ENCODE measurements around the gene MOGAT1.
"Not testable (repeated sequence)": the region's sequence is repeated elsewhere in the genome, so short reads cannot be mapped to it uniquely, and the experiment has no call there.

Gene MOGAT1

DNA sequence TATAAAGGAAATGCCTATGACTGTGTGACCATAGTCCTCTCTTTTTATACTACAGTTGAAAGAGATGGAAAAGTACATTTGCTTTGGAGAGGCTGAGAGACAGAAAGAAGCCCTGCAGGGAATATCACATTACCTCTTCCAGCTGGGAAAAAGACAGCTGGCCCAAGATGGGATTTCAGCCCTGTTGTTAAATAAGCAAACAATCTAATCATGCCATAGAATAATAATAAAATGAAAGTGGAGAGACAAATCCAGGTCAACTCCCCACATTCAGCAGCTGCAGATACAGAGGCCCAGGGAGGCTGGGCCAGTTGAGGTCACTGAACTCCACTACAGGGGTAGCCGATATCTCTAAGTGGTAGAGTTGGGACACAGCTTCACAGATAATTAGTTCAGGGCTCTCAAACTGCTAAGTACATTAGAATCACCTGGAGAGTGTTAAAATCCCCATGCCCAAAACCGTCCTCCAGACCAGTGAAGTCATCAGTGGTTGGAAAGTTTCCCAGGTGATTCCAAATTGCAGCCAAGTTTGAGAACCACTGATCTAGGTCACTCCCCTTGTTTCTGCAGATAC, 81.9 kb downstream of the MOGAT1 start:
- no peaks in the 10 kb centered on the region for H3K27me3 ChIP-seq (ENCODE audit: insufficient read depth, low read depth)
- no peaks in the 10 kb centered on the region for H3K36me3 ChIP-seq (ENCODE audit: insufficient read depth)
- no peaks in the 10 kb centered on the region for H4K20me1 ChIP-seq (ENCODE audit: insufficient read depth)
- TF ChIP-seq, protein P1, sequence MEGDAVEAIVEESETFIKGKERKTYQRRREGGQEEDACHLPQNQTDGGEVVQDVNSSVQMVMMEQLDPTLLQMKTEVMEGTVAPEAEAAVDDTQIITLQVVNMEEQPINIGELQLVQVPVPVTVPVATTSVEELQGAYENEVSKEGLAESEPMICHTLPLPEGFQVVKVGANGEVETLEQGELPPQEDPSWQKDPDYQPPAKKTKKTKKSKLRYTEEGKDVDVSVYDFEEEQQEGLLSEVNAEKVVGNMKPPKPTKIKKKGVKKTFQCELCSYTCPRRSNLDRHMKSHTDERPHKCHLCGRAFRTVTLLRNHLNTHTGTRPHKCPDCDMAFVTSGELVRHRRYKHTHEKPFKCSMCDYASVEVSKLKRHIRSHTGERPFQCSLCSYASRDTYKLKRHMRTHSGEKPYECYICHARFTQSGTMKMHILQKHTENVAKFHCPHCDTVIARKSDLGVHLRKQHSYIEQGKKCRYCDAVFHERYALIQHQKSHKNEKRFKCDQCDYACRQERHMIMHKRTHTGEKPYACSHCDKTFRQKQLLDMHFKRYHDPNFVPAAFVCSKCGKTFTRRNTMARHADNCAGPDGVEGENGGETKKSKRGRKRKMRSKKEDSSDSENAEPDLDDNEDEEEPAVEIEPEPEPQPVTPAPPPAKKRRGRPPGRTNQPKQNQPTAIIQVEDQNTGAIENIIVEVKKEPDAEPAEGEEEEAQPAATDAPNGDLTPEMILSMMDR (conservative IDR thresholded peaks at IDR 0.05; ENCODE audit: low read depth, low read length) = no peak
- no peak overlapping the region for H3K9ac ChIP-seq
- no peaks in the 10 kb centered on the region for H3K4me1 ChIP-seq (ENCODE audit: low read depth, poor library complexity, severe bottlenecking)
- no peak overlapping the region for H2AFZ ChIP-seq (ENCODE audit: low read depth)
- no peak overlapping the region for H3K27ac ChIP-seq
- H3K79me2 ChIP-seq (ENCODE audit: insufficient read depth, low read depth) = no peaks in the 10 kb centered on the region
- no peak overlapping the region for H3K4me2 ChIP-seq
- H3K4me3 ChIP-seq (IDR thresholded peaks at IDR 0.05; ENCODE audit: insufficient read depth, low read depth, low read length) = no peak overlapping the region

GRCh38 chr2:222754324-222754930, 83.0 kb downstream of the MOGAT1 start:
- no peak overlapping the region for H3K4me2 ChIP-seq
- TF ChIP-seq, protein P1 (conservative IDR thresholded peaks at IDR 0.05; ENCODE audit: low read depth, low read length) = no peak
- no peaks in the 10 kb centered on the region for H3K4me1 ChIP-seq (ENCODE audit: low read depth, poor library complexity, severe bottlenecking)
- H3K9ac ChIP-seq = no peak overlapping the region
- H3K27me3 ChIP-seq (ENCODE audit: insufficient read depth, low read depth) = no peaks in the 10 kb centered on the region
- H3K36me3 ChIP-seq (ENCODE audit: insufficient read depth) = no peaks in the 10 kb centered on the region
- H3K79me2 ChIP-seq (ENCODE audit: insufficient read depth, low read depth) = no peaks in the 10 kb centered on the region
- no peaks in the 10 kb centered on the region for H4K20me1 ChIP-seq (ENCODE audit: insufficient read depth)
- H3K4me3 ChIP-seq (IDR thresholded peaks at IDR 0.05; ENCODE audit: insufficient read depth, low read depth, low read length) = no peak overlapping the region
- no peak overlapping the region for H3K27ac ChIP-seq
- H2AFZ ChIP-seq (ENCODE audit: low read depth) = no peak overlapping the region

DNA sequence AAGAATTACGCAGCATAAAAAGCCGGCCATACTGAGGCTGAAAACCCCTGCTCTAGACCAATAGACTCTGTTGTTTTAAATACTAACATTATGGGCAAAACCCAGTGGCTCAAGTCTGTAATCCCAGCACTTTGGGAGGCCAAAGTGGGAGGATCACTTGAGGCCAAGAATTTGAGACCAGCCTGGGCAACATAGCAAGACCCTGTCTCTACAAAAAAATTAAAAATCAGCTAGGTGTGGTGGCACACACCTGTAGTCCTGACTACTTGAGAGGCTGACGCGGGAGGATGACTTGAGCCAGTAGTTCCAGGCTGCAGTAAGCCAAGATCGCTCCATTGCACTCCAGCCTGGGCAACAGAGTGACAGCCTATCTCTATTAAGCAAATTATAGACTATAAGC, 84.1 kb downstream of the MOGAT1 start:
- not testable (repeated sequence) for H3K79me2 ChIP-seq (ENCODE audit: insufficient read depth, low read depth); H3K9ac ChIP-seq; H3K36me3 ChIP-seq (ENCODE audit: insufficient read depth); H3K27ac ChIP-seq; H3K27me3 ChIP-seq (ENCODE audit: insufficient read depth, low read depth); H3K4me1 ChIP-seq (ENCODE audit: low read depth, poor library complexity, severe bottlenecking); H4K20me1 ChIP-seq (ENCODE audit: insufficient read depth); H3K4me2 ChIP-seq; H2AFZ ChIP-seq (ENCODE audit: low read depth); H3K4me3 ChIP-seq (IDR thresholded peaks at IDR 0.05; ENCODE audit: insufficient read depth, low read depth, low read length)

DNA sequence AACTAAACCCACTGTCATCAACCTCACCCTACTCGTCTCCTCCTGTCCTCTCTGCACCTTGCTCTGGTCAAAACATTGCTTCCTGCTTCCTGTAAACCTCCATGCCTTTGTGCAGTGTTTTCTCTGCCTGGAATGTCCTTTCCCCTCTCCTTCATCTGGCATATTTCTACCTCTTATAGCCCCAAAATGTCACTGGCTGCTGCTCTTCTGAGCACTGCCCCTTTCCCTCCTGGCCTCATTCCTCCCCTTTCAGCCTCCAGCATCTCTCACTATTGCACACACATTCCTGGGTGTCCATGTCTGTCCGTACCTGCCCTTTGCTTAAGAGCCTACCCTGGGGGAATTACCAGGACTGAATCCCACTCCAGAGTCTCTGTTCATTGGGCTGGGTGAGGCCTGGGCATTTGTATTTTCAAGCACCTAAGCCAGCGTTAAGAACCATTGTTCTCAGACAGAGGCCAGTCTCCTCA, 84.9 kb downstream of the MOGAT1 start:
- no peaks in the 10 kb centered on the region for H3K27me3 ChIP-seq (ENCODE audit: insufficient read depth, low read depth)

More for the DNA sequence above, 84.9 kb downstream of the MOGAT1 start:
- Histone ChIP-seq H3K4me3 (IDR thresholded peaks at IDR 0.05; ENCODE audit: insufficient read depth, low read depth, low read length) (no peak overlapping the region), H3K4me2 (no peak overlapping the region), H3K4me1 (ENCODE audit: low read depth, poor library complexity, severe bottlenecking) (no peaks in the 10 kb centered on the region), H3K79me2 (ENCODE audit: insufficient read depth, low read depth) (no peaks in the 10 kb centered on the region), H4K20me1 (ENCODE audit: insufficient read depth) (no peaks in the 10 kb centered on the region), H3K9ac (no peak overlapping the region), H3K27ac (no peak overlapping the region), H3K36me3 (ENCODE audit: insufficient read depth) (no peaks in the 10 kb centered on the region), H2AFZ (ENCODE audit: low read depth) (no peak overlapping the region)
- TF ChIP-seq, protein P1 (conservative IDR thresholded peaks at IDR 0.05; ENCODE audit: low read depth, low read length) = no peak
